Smooth muscle cell (in vitro differentiated cells): ENCODE results near the gene DIP2C. TPM values are rescaled to one million over a fixed set of nuclear protein-coding genes. Genes with fewer than 3 reads are reported as not detected.

ENCODE experiments used
- DNase-seq: peaks from one replicate; lab custom pipeline; 2025; ENCODE audit not compliant: unreplicated experiment; lab: John Stamatoyannopoulos, UW
- H2AFZ ChIP-seq: fragments of 200-600 bp; sonication (generic); 2 replicates; pipeline ENCODE4 v1.6.0; 2016; ENCODE audit warnings: antibody characterized with exemption, low read depth, mild to moderate bottlenecking
- H3F3A ChIP-seq: fragments of 200-600 bp; sonication (generic); 2 replicates; pipeline ENCODE4 v1.6.0; 2017; ENCODE audit warnings: antibody characterized with exemption, low read depth
- H3K27ac ChIP-seq: fragments of 200-600 bp; sonication (generic); 2 replicates; pipeline ENCODE4 v1.5.1; 2016; ENCODE audit warnings: low read depth, mild to moderate bottlenecking
- H3K27me3 ChIP-seq: fragments of 200-600 bp; sonication (generic); 2 replicates; pipeline ENCODE4 v1.6.1; 2016; ENCODE audit warnings: low read depth, mild to moderate bottlenecking
- H3K36me3 ChIP-seq: fragments of 200-600 bp; sonication (generic); 2 replicates; pipeline ENCODE4 v1.5.1; 2016; ENCODE audit warnings: low read depth
- H3K4me1 ChIP-seq: fragments of 200-600 bp; sonication (generic); 2 replicates; pipeline ENCODE4 v1.5.1; 2016; ENCODE audit warnings: low read depth
- H3K4me2 ChIP-seq: fragments of 200-600 bp; sonication (generic); 2 replicates; pipeline ENCODE4 v1.6.0; 2016; ENCODE audit warnings: mild to moderate bottlenecking
- H3K4me3 ChIP-seq: fragments of 200-600 bp; sonication (generic); 2 replicates; pipeline ENCODE4 v1.5.1; 2016; ENCODE audit warnings: mild to moderate bottlenecking
- H3K79me2 ChIP-seq: fragments of 200-600 bp; sonication (generic); 2 replicates; pipeline ENCODE4 v1.6.0; 2016; ENCODE audit warnings: low read depth, mild to moderate bottlenecking
- H3K9ac ChIP-seq: fragments of 200-600 bp; sonication (generic); 2 replicates; pipeline ENCODE4 v1.6.0; 2016; ENCODE audit warnings: low read depth
- H3K9me3 ChIP-seq: fragments of 200-600 bp; sonication (generic); replicated peaks from 2 replicates; pipeline ENCODE4 v1.5.1; 2016; ENCODE audit warnings: low read depth
- H4K20me1 ChIP-seq: fragments of 200-600 bp; sonication (generic); 2 replicates; pipeline ENCODE4 v1.6.0; 2016; ENCODE audit warnings: low read depth
- WGBS: methylation state at CpG from one replicate; pipeline ENCODE4 v1.1.7; 2016; ENCODE audit warnings: low lambda C conversion rate; 5-methylcytosine and 5-hydroxymethylcytosine counted together
- polyA plus RNA-seq: library from polyadenylated mRNA; unstranded; fragments of >200 nt; fragmentation: Nextera tagmentation; extraction: Ambion mirVana; gene quantifications from 2 replicates; pipeline ENCODE4 v1.2.1, GENCODE V29; 2016
- total RNA-seq: library from RNA; depleted of rRNA; stranded (reverse); fragments of >200 nt; gene quantifications from 2 replicates; pipeline ENCODE4 v1.2.3, GENCODE V29; 2014
- TF ChIP-seq, protein P1 (sequence below): fragments of 200-600 bp; sonication (generic); IDR thresholded peaks from 2 replicates; pipeline ENCODE4 v1.5.1; 2017; ENCODE audit warnings: borderline replicate concordance, mild to moderate bottlenecking, antibody characterized with exemption; ENCODE audit not compliant: insufficient read depth, poor library complexity, severe bottlenecking

DIP2C gene
- total and polyA plus RNA-seq, 2 experiments from 2014 or later, result 14.9 to 15.3 TPM

- no peak overlapping the region for H3K4me2 ChIP-seq
- peaks cover 6% of the 10 kb centered on the region for H3F3A ChIP-seq
- no peaks in the 10 kb centered on the region for H3K9me3 ChIP-seq
- peaks cover 14% of the 10 kb centered on the region for H3K4me1 ChIP-seq
- no peak overlapping the region for H3K27ac ChIP-seq
- H3K4me3 ChIP-seq, result no peak overlapping the region
- peaks cover 78% of the 10 kb centered on the region for H4K20me1 ChIP-seq
- WGBS, result 94% methylated on average over 23 of the region's 23 CpGs
- H3K9ac ChIP-seq, result no peak overlapping the region
- H3K36me3 ChIP-seq, result no peaks in the 10 kb centered on the region
- H3K79me2 ChIP-seq, result peaks cover 87% of the 10 kb centered on the region
- no peak overlapping the region for H2AFZ ChIP-seq
- TF ChIP-seq, protein P1, sequence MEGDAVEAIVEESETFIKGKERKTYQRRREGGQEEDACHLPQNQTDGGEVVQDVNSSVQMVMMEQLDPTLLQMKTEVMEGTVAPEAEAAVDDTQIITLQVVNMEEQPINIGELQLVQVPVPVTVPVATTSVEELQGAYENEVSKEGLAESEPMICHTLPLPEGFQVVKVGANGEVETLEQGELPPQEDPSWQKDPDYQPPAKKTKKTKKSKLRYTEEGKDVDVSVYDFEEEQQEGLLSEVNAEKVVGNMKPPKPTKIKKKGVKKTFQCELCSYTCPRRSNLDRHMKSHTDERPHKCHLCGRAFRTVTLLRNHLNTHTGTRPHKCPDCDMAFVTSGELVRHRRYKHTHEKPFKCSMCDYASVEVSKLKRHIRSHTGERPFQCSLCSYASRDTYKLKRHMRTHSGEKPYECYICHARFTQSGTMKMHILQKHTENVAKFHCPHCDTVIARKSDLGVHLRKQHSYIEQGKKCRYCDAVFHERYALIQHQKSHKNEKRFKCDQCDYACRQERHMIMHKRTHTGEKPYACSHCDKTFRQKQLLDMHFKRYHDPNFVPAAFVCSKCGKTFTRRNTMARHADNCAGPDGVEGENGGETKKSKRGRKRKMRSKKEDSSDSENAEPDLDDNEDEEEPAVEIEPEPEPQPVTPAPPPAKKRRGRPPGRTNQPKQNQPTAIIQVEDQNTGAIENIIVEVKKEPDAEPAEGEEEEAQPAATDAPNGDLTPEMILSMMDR, result no peak
- H3K27me3 ChIP-seq, result no peaks in the 10 kb centered on the region
- no peak for DNase-seq
Observed at GRCh38 chr10:630581-631073, 58.8 kb downstream of the DIP2C start.

DNA sequence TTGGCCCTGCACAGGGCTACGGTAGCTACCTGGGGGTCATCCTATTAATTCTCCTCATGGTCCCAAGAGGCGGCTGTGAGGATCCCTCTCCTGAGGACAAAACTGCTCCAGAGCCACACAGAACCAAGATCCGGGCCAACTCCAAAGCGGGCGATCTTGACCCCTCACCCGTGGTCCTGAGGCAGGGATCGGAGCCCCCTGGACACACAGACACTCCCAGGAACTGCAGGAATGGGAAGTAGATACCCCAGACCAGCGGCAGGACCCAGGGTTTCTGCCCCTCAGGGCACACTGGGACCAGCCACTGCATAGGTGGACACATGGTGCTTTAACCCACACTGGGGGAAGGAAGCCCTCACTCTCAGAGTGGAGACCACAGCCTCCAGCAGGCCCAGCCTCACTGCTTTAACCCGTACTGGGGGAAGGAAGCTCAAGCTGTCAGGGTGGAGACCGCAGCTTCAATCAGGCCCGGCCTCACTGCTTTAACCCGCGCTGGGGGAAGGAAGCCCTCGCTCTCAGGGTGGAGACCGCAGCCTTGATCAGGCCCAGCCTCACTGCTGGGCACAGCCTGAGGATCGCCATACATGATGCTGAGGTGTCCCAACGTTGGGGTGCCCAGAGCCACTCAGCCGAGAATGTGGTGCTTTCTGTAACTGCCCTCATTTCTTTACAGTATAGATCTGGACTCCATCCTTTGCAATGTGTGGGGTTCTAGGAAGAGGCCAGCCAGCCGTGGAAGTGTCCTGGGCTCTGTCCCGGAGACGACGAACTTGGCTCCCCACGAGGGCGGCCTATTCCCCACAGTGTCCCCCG, 60.1 kb downstream of the DIP2C start:
- peaks cover 73% of the 10 kb centered on the region for H4K20me1 ChIP-seq
- DNase-seq, result no peak
- no peak overlapping the region for H3K9ac ChIP-seq
- no peak overlapping the region for H3K27ac ChIP-seq
- TF ChIP-seq, protein P1, result no peak
- H3K4me2 ChIP-seq, result no peak overlapping the region
- no peak overlapping the region for H3K4me3 ChIP-seq
- no peaks in the 10 kb centered on the region for H3K27me3 ChIP-seq
- H2AFZ ChIP-seq, result no peak overlapping the region
- no peaks in the 10 kb centered on the region for H3K9me3 ChIP-seq
- H3K4me1 ChIP-seq, result peaks cover 27% of the 10 kb centered on the region
- peaks cover 16% of the 10 kb centered on the region for H3F3A ChIP-seq
- peaks cover 75% of the 10 kb centered on the region for H3K79me2 ChIP-seq
- 97% methylated on average over 25 of the region's 25 CpGs for WGBS
- no peaks in the 10 kb centered on the region for H3K36me3 ChIP-seq

GRCh38 chr10:628386-629045, 61.0 kb downstream of the DIP2C start:
- H3K4me3 ChIP-seq, result no peak overlapping the region
- no peaks in the 10 kb centered on the region for H3K36me3 ChIP-seq
- H3K4me2 ChIP-seq, result no peak overlapping the region
- TF ChIP-seq, protein P1, result no peak
- no peaks in the 10 kb centered on the region for H3K27me3 ChIP-seq
- peaks cover 73% of the 10 kb centered on the region for H4K20me1 ChIP-seq
- peaks cover 73% of the 10 kb centered on the region for H3K79me2 ChIP-seq
- 99% methylated on average over 19 of the region's 19 CpGs for WGBS
- H3K27ac ChIP-seq, result no peak overlapping the region
- no peak for DNase-seq
- H3K9me3 ChIP-seq, result no peaks in the 10 kb centered on the region
- H3K9ac ChIP-seq, result no peak overlapping the region
- H3K4me1 ChIP-seq, result peaks cover 29% of the 10 kb centered on the region
- no peak overlapping the region for H2AFZ ChIP-seq
- peaks cover 16% of the 10 kb centered on the region for H3F3A ChIP-seq
